Middle frontal gyrus (tissue), 1 donor: ENCODE data around the gene ROPN1L.
"Not testable (repeated sequence)": the region's sequence is repeated elsewhere in the genome, so short reads cannot be mapped to it uniquely, and the experiment has no call there.

Source experiments
- DNase-seq: peaks from one replicate; pipeline ENCODE4 v3.0.0-alpha.2; 2015; ENCODE audit warnings: low spot score; ENCODE audit errors: extremely low spot score

The ROPN1L gene

DNA sequence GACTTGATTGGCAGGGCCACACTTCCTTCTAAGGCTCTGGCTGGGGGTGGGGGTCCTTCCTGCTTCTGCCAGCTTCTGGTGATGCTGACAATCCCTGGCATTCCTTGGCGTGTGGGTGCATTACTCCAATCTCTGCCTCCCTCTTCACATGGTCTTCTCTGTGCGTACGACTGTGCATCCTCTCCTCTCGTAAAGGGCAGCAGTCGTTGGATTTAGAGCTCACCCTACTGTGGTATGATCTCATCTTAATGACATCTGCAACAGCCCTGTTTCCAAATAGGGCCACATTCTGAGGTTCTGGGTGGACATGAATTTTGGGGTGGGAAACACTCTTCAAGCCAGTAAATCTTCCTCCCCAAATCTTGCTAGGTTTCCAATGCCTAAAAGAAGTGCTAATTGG lies 36.8 kb downstream of the ROPN1L start:
- DNase-seq: no peak

DNA sequence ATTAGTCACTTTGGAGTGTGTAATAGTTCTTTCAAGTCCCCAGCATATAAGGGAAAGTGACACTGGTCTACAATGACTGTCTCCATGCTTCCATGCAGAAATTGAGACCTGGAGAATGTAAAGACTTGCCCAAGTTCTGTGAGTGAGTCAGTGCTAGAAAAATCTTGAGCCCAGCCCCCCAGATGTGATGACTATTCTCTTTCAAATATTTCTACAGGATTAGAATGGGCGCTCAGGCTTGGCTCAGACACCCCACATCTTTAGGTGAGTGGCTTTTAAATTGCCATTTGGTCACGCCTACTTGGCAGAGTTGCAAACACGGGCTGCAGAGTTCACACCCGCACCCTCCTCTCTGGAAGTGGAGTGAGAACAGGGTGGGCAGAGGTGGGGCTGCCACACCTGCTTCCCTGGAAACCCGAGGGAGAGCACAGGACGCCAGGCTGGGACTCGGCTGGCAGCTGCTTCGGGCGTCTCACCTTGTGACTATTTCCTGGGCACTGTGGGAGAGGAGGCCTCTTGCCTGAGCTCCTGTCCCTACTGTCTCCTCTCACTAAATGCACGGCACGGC lies 37.6 kb downstream of the ROPN1L start:
- no peak for DNase-seq

DNA sequence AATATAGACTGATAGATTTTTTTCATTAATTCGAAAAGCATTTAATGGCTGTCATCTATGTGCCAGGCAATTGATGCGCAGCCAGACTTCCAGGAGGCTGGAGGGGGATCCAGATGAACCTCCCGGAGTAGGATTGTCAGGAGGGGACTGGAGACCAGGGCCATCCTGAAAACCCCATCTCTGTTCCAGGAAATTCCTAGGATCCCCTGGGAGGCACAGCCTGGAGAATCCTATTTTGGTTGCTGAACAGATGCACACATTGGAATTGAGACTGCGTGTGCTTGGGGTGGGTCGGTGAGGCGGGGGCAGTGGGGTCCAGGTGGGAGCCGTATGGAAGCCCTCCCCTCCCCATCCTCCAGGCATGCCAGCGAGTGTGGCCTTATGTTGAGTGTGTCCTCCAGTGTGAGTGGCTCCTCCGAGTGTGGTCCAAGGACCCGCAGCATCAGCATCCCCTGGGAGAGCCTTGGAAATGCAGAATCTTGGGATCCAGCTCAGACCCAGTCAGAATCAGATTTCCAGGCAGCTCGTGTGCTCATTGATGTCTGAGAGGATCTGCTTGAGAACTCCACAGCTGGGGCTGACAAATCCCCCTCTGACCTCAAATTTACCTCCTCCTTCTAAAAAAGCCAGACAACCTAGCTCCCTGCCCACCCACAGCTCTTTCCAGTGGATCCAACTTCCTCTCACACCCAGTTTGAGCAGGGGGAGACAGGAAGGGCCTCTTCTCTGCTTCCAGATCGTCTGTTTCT lies 38.7 kb downstream of the ROPN1L start:
- DNase-seq: no peak

DNA sequence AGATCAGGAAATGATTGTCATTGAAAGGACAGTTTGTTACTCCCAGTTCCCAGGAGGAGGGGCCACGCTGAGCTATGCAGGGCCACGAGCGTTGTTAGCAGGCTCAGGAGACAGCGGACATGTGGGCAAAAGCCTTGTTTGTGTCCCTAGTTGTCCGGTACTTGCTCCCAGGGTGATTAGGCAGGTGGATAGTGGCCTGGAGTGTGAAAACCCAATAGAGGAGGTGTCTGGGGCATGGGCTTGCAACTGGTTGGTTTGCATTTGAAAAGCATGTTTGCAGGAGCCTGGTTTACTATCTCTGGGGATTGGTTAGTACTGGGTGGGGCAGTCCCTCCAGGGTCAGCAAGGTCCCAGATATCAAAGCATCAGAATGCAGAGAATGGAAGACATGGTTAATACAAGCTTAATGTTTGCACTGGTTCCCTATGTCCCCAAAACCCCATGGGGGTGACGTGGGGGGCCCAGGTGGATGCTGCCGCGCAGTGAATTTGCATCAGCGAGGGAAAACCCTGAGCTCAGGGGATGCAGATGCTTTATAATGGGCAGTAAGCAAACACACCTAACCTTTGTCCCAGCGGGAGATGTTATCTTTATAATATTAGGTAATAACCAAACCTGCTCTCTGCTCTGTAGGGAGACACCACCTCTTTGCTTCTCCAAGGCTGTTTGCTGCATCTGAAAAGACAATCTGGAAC lies 39.7 kb downstream of the ROPN1L start:
- DNase-seq: no peak

DNA sequence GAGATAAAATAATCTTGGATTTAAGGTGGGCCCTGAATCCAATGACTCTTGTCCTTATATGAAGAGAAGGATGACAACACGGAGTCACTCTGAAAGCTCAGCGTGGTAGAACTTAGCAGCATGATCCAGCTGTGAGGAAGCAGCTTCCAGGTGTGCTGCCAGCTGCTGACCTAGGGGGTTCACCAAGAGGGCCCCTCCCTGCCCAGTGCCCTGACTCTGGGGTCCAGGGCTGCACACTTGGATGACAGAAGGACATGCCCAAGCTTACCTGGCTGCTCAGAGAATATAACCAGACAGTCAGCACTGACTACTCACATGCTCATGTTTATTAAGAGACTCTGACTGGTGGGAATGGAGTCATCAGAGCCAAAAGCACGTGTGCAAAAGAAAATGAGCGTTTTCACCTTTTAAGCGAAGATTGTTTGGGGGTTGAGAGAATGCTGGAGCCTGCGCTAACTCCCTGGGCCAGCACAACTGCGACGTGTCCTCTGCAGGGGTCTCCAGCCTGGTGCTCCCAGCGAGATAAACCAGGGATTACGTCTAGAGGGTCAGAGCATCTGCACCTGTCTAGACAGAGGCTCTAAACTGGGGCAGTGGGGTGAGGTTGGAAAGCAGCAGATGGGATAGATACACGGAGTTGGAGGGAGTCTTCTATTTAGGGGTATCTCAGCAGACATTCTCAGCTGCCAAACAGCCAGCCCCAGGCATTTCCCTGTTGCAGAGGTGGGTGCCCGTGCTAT lies 41.3 kb downstream of the ROPN1L start:
- DNase-seq: no peak

DNA sequence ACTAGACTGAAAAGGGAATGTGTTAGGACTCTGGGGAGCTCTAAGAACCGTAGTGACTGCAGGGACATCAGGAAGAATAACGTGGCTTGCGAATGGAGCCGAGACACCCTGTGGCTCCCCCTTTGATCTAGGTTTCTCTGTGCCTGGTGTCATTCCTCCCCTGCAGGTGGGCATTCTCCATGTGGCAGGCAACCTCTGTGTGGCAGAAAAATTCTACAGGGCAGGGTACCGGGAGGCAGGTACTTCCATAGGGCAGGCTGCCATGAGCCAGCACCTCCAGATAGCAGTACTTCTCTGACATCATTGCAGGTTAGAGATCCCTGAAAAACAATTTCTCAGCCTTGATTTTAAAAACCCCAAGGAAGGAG lies 43.1 kb downstream of the ROPN1L start:
- DNase-seq: no peak

DNA sequence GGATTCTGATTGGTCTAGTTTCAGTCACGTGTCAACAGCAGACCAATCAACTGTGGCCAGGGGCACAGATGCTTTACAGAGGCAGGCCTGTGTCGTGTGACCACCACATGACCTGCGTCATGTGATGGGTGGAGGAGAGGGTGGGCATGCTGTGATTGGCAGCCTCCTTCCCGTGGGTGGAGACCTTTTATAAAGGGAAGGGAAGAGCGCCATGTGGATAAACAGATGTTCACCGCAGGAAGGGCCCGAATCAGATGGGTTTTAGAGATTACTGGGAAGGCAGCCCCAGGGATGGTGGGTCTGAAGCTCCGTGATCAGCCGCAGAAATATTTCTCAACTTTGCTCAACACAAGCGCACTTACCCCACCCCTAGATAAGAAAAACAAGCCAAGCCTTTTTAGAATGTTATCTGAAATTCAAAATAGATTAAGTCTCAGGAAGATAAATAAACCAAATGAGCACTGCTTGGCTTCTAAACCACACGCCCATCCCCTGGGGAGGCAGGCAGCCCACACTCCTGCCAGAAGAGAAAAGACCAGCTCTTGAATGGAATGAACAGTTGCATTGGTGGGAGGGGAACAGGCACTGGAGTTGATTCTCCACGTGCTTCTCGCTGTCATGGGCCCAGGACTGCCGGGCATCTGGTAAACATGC lies 43.6 kb downstream of the ROPN1L start:
- no peak for DNase-seq

DNA sequence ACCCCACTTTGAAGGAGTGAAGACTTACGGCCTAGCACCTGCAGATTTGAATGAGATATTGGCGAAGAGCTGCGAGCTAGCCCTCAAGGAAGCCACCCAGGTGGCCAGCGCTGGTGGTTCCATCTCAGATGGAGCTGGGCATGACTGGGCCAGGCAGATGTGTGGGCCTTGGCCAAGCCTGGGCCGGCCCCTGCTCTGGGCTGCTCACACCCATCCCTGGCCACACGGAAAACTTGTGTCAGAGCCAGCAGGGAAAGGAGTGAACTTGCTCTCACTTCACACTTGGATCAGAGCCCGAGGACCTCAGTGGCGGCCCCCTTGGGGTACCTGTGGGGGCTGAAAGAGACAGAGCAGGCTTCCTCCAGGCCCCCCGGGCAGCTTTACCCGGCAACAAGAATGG lies 44.2 kb downstream of the ROPN1L start:
- no peak for DNase-seq

DNA sequence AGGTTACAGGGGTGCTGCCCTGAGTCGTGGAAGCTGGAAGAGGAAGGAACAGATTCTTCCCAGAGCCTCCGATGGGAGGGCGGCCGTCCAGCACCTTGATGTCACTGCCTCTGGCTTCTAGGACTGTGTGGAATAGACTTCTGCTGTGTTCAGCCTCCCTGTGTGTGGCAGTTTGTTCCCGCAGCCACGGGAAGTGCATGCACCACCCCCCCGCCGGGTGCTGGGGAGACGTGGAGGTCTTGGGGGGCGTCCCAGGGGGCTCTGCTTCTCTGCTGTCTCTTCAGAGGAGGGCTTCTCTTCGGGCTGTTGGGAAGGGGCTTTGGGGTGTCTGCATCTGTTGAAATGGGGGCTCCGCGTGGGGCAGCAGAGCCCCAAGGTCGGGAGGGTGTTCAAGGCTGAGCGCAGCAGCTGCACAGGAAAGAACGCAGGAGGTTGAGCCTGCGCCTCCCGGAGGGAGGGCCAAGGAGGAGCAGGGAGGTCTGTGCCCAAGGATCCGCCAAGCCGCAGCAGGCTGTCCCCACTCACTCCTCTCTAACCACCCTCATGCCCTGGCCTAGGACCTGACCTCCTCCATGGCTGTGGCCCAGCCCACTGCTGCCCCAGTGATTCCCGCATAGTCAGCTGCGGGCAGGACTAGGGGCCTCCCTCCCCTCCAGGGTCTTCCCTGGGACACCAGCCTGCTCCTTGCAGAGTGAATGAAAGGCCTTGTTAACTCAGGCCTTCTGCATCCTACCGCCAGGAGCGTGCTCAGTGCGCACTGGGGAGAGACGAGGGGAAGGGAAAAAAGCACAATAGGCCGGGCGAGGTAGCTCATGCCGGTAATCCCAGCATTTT lies 45.0 kb downstream of the ROPN1L start:
- no peak for DNase-seq

DNA sequence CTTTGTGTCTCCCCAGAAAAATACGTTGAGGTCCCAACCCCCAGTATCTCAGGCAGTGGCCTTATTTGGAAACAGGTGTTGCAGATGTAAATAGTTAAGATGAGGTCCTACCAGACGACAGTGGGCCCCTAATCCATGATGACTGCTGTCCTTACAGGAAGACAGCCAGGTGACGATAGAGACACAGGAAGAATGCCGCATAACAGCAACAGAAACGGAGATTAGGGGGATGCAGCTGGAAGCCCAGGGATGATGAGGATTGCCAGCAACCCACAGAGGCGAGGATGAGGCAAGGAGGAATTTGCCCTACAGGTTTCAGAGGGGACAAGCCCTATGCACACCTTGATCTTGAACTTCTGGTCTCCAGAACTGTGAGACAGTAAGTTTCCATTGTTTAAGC lies 46.5 kb downstream of the ROPN1L start:
- DNase-seq: no peak

DNA sequence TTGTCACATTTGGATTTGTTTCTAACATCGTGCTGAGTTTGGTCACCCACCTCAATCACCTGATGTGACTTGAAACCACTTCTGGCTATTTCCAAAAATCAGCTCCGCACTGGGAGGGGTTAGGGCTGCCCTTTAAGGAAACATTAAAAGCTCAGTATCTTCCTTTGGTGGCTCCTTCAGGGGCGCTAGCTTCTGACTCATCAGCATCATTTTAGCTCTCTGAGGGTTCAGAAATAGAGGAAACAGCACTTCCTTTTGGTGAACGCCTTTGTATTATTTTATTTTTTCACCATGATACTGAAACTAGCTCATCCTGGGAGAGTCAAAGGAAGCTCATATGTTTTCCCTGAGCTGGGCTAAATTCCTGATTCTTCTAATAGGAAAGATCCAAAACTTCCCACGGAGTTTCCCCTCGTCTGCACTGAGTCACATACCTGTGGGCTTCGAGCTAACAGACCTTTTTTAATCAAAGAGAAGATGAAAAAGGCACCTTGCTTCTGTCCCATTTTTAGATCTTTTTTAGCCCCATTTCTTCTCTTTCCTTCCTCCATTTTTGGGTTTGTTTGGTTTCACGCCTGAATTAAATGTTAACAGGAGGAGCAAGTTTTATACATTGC lies 48.2 kb downstream of the ROPN1L start:
- peak; percentile 25 for DNase-seq

DNA sequence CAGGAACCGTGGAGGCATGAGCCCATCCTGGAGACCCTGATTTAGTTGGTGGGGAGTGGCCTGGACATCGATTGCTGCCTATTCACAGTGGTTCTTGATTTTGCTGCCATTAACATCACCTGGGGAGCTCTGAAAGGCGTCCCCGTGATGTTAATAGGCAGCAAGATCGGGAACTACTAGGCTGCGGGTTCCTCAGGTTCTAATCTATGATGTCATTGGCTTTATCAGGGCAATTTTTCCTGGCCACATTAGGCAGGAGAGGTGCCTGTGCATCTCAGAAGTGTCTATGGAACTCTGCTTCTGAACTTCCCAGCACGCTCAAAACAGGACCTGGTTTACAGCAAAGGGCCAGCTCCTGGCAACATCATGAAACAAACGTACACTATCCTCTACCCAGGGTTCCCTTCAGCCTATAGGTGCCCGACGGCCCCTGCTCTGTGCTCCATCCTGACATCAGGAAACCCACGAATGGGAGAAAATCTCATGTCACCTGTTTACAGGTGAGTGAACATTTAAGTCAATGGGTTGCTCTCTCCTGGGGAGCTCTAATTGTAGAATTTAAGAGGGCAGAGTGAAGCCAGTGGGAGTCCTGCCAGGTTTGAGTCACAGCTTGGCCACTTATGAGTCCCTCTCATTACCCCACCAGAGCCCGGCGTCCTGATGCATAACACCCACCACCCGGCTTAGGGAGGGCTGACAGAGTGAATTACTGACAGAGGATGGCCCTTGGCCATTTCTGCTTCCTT lies 49.4 kb downstream of the ROPN1L start:
- no peak for DNase-seq

DNA sequence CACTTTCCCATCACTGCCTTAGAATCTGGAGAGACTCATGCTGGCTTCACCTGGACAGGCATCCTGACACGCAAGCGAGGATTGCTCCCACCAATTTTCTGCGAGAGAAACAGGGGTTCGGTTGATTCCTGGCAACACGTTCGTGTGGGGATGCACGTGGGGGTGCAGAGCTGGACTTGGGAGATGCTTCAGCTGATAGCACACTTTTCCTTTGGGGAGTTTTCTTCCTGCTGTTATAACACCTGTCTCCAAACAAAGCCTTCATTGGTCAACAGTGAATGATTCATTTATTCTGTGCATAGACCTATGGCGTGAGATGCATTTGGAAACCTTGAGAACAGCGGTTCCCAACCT lies 50.0 kb downstream of the ROPN1L start:
- no peak for DNase-seq

DNA sequence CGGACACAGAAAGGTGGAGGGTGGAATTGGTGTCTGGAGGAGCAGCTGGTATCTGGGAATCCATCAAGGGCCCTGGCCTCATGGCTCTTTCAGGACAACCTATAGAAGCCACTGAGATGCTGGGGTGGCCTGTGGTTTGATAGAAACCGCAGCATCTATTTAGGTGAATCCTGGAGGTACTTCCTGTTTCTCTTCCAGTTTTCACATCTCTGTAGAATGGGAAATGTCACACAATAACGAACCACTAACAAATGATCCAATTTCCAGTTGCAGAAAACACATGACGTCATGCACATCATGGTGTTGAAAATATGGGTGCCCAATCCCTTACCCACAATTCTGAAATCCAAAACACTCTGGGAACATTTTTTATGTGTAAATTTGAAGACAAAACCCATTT lies 52.2 kb downstream of the ROPN1L start:
- no peak for DNase-seq

DNA sequence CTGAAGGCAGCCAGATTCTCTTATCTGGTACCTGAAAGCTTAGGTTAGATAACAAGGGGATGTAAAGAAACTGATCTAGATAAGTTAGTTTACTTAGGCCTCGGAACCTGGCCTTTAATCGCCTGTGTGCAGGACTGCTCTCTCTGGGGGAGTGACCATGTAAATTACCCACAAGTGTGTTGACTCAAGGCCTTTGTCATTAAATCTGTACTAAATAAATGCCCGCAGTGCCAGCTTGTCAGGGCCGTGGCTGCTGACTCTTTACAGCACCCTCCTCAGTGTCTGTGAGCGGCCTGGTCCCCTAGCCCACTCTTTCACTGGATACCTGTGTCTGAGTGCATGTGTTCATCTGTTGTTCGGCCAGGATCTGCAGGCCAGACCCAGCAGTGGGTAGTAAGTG lies 52.8 kb downstream of the ROPN1L start:
- DNase-seq: not testable (repeated sequence)

DNA sequence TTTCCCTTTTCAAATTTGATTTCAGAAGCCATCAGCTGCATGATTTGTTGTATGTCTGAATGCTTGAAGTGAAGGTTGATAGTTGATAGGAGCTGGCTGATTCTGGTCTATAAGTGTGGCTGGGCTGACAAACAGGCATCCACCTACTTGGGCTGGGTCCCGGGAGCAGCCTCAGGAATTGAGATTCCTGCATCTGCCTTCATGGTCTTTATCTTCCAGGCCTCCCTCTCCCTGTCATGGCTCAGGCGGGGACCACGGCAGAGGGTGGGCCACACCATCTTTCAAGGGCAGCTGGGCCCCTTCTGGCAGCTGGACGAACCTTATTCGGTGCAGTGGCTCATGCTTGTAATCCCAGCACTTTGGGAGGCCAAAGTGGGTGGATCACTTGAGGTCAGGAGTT lies 55.9 kb downstream of the ROPN1L start:
- DNase-seq: no peak

DNA sequence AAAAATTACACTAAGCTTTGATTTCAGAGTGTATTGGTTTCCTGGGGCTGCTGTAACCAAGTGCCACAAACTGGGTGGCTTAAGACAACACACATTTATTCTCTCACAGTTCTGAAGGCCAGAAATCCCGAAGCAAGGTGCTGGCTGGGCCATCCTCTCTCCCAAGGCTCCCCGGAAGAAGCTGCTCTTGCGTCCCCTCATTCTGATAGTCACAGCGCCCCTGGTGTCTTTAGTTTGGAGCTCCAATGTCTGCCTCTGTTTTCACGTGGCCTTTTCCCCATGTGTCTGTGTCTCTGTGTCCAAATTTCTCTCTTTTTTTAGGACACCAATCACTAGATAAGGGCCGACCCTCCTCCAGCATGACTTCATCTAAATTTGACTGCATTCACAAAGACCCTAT lies 56.7 kb downstream of the ROPN1L start:
- DNase-seq: no peak

DNA sequence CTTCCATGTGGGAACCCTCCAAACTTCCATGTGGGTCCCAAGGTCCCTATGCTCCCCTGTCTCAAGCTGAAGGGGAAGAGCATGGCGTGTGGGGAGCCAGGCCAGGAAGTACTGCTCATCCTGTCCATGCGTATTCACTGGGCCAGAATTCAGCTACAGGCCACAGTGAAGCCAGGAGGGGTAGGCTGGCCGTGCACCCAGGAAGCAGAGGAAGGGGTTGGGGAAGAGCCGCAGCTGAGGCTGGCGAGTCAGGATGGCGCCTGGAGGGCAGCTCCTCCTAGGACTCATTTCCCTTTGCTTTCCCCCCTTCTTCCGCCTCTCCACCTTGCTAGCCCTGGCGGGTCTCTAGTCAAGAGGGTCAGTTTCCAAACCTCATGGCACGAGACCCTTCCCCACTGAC lies 57.4 kb downstream of the ROPN1L start:
- DNase-seq: no peak

DNA sequence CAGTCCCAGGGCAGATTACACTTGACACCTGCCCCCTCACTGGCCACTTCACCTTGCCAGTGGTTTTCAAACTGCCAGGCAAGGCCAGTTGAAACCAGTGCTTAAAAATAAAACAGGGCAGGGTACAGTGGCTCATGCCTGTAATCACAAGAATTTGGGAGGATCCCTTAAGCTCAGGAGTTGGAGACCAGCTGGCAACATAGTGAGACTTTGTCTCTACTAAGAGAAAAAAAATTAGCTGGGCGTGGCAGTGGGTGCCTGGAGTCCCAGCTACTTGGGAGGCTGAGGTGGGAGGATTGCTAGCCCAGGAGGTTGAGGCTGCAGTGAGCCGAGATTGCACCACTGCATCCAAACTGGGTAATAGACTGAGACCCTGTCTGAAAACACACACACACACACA lies 58.1 kb downstream of the ROPN1L start:
- DNase-seq: no peak

DNA sequence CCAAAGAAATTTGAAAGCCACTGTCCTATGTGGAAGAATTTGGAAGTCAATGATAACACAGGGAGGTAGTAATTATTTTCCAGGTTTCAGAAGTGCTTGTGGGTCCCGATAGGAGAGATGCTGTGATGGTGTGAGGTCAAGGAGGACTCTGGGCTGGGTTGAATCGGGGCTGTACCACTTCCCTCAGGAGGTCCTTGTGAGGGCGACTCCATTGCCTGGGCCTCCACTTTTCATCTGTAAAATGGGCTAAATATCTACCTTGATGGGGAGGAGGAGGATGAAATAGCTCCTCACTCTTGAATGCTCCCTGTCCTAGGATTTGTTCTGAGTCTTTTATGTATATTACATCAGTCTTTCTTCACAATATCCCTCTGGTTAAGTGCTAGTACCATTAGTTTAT lies 59.0 kb downstream of the ROPN1L start:
- no peak for DNase-seq
